ENCODE results near the gene KIRREL3.

Gene KIRREL3

DNA sequence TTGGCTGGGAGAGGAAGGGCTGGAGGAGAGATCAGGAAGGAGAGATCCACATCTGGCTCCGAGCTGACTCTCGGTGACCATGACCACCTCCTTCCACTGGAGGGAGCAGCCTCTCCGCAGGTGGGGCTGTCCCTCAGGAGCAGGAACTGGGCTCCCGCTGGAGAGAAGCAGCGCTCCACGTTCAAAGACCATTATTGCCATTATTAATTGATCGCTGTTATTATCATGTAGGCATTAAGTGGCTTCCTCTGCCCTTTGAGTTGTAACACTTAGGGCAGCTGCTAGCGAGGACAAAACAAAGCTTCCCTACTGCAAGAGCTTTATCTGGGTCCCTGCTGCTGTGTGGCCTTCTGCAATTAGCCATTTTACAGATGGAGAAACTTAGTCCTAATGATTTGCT lies 393.2 kb downstream of the KIRREL3 start:
- 6% methylated on average over 7 of the region's 8 CpGs for WGBS
- peaks cover 19% of the 10 kb centered on the region for H3K4me1 ChIP-seq (ENCODE audit: insufficient read depth, low read length)
- H3K27ac ChIP-seq (ENCODE audit: low read depth, low read length): no peak overlapping the region
- H3K36me3 ChIP-seq (ENCODE audit: insufficient read depth, low read length): no peaks in the 10 kb centered on the region
- no peaks in the 10 kb centered on the region for H3K9me3 ChIP-seq (ENCODE audit: insufficient read depth, low read depth, low read length)
- H3K4me3 ChIP-seq (ENCODE audit: low read length): peak overlapping the region; percentile 14; the same call in 1 of the 2 replicates
- H3K9ac ChIP-seq (ENCODE audit: low read depth, low read length): no peak overlapping the region
- no peaks in the 10 kb centered on the region for H3K27me3 ChIP-seq (ENCODE audit: insufficient read depth, low read length)

DNA sequence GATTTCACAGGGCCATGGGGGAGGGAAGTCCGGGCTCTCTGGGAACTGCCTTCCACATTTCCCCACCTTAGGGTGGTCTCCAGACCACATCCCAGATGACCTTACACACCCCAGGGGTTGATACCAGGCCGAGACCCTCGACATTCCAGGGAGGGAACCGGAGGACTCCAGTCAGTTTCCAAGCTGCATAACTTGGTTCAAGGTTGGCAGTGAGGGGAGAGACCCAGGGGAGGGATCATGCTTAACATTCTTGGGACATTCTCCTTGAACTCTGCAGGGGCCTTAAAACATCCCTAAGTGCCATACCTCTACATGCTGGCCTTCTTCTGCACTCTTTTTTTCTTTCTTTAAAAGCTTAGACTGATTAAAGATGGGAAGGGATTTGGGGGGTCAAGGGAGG lies 394.1 kb downstream of the KIRREL3 start:
- H3K9me3 ChIP-seq (ENCODE audit: insufficient read depth, low read depth, low read length): no peaks in the 10 kb centered on the region
- H3K27me3 ChIP-seq (ENCODE audit: insufficient read depth, low read length): no peaks in the 10 kb centered on the region
- no peak overlapping the region for H3K9ac ChIP-seq (ENCODE audit: low read depth, low read length)
- H3K4me3 ChIP-seq (ENCODE audit: low read length): no peak overlapping the region
- no peaks in the 10 kb centered on the region for H3K36me3 ChIP-seq (ENCODE audit: insufficient read depth, low read length)
- H3K4me1 ChIP-seq (ENCODE audit: insufficient read depth, low read length): peaks cover 27% of the 10 kb centered on the region
- 80% methylated on average over 4 of the region's 4 CpGs for WGBS
- no peak overlapping the region for H3K27ac ChIP-seq (ENCODE audit: low read depth, low read length)

DNA sequence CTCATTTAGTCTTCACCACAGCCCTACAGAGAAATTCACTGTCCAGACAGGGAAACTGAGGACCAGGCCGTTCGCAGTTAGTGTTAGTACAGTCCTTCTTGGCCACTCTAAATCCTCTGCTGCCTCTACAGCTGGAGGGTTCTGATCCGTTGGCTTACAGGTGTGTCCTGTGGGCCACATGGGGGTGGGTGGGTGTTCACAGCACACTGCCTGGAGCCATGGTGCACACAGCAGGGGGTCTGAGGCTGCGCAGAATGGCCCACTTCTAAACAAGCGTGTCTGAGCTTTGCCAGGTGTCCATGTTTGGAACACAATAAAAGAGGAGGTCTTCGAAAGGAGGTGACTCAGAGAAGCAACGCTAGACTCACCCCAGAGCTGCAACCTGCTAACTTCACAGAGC lies 396.1 kb downstream of the KIRREL3 start:
- no peaks in the 10 kb centered on the region for H3K9me3 ChIP-seq (ENCODE audit: insufficient read depth, low read depth, low read length)
- no peak overlapping the region for H3K9ac ChIP-seq (ENCODE audit: low read depth, low read length)
- WGBS: 93% methylated on average over 7 of the region's 7 CpGs
- H3K36me3 ChIP-seq (ENCODE audit: insufficient read depth, low read length): no peaks in the 10 kb centered on the region
- H3K27ac ChIP-seq (ENCODE audit: low read depth, low read length): no peak overlapping the region
- no peaks in the 10 kb centered on the region for H3K27me3 ChIP-seq (ENCODE audit: insufficient read depth, low read length)
- no peak overlapping the region for H3K4me3 ChIP-seq (ENCODE audit: low read length)
- peaks cover 40% of the 10 kb centered on the region for H3K4me1 ChIP-seq (ENCODE audit: insufficient read depth, low read length)

DNA sequence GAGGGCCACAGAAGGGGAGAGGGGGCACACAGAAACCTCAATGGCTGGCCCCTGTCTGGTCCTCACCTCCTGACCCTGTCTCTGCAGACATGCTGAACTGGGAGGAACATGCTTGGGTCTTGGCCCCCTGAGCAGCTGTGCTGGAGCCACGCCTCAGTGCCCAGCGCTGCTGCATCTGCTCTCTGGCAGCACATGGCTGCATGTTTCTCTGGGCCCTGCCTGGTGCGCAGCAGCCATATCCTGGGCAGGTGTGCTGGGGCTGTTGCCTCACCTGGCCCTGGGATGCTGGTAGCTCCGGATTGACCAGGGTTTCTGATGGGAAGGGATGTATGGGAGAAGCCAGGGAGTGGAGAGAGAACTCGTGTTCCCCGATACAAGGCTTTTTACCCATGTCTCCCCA lies 397.1 kb downstream of the KIRREL3 start:
- Histone ChIP-seq H3K27ac (ENCODE audit: low read depth, low read length) (no peak overlapping the region), H3K9ac (ENCODE audit: low read depth, low read length) (no peak overlapping the region), H3K9me3 (ENCODE audit: insufficient read depth, low read depth, low read length) (no peaks in the 10 kb centered on the region), H3K36me3 (ENCODE audit: insufficient read depth, low read length) (no peaks in the 10 kb centered on the region), H3K4me1 (ENCODE audit: insufficient read depth, low read length) (peaks cover 33% of the 10 kb centered on the region), H3K4me3 (ENCODE audit: low read length) (no peak overlapping the region), H3K27me3 (ENCODE audit: insufficient read depth, low read length) (no peaks in the 10 kb centered on the region)
- WGBS: 79% methylated on average over 5 of the region's 6 CpGs

DNA sequence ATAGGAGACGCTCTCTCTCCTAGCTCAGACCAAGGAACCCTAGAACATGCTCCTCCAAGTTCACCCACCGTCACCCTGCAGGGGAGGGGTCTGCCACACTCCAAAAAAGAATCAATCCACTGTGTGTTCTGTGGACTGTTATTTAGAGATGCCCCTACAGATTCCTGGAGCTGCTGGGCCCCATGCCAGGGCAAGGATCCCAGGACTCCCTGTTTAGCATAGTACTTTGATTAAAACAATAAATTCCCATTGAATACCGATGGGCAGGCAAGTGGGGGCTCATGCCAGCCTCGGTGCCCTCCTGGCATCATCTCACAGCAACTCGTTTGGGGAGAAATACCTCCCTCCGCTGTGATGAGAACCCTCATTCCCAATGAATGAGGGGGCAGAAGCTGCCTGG lies 397.6 kb downstream of the KIRREL3 start:
- Histone ChIP-seq H3K36me3 (ENCODE audit: insufficient read depth, low read length) (no peaks in the 10 kb centered on the region), H3K4me1 (ENCODE audit: insufficient read depth, low read length) (peaks cover 29% of the 10 kb centered on the region), H3K4me3 (ENCODE audit: low read length) (no peak overlapping the region), H3K9me3 (ENCODE audit: insufficient read depth, low read depth, low read length) (no peaks in the 10 kb centered on the region), H3K9ac (ENCODE audit: low read depth, low read length) (no peak overlapping the region), H3K27me3 (ENCODE audit: insufficient read depth, low read length) (no peaks in the 10 kb centered on the region), H3K27ac (ENCODE audit: low read depth, low read length) (no peak overlapping the region)
- WGBS: 92% methylated on average over 6 of the region's 6 CpGs

DNA sequence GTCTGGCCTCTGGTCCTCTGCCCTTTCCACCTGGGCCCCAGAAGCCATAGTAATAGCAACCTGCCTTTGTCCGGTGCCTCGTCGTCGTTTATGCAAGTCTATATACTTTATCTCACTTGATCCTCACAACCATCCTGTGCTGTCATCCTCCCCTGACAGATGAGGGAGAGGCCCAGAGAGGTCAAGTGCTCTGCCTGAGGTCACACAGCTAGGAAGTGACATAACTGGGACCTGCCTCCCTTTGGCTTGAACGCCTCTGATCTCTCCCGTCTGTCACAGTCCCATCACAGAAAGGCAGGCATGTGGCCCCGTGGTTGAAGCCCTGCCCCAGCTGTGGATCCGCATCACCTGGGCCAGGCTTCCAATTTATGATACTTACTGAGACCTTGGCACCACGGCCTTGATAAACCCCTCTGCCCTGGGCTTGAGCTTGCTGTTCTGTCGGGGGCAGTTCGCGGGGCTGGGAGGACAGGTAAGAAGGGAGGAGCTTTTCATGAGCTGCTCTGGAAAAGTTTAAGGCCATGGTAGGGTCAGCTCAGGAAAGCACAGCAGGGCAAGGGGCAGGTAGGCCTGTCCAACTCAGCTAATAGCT lies 398.1 kb downstream of the KIRREL3 start:
- Histone ChIP-seq H3K27me3 (ENCODE audit: insufficient read depth, low read length) (no peaks in the 10 kb centered on the region), H3K4me1 (ENCODE audit: insufficient read depth, low read length) (peaks cover 26% of the 10 kb centered on the region), H3K27ac (ENCODE audit: low read depth, low read length) (peak overlapping the region; percentile 67; the same call in 1 of the 2 replicates), H3K36me3 (ENCODE audit: insufficient read depth, low read length) (no peaks in the 10 kb centered on the region), H3K9me3 (ENCODE audit: insufficient read depth, low read depth, low read length) (no peaks in the 10 kb centered on the region), H3K9ac (ENCODE audit: low read depth, low read length) (no peak overlapping the region), H3K4me3 (ENCODE audit: low read length) (no peak overlapping the region)
- 72% methylated on average over 12 of the region's 12 CpGs for WGBS

DNA sequence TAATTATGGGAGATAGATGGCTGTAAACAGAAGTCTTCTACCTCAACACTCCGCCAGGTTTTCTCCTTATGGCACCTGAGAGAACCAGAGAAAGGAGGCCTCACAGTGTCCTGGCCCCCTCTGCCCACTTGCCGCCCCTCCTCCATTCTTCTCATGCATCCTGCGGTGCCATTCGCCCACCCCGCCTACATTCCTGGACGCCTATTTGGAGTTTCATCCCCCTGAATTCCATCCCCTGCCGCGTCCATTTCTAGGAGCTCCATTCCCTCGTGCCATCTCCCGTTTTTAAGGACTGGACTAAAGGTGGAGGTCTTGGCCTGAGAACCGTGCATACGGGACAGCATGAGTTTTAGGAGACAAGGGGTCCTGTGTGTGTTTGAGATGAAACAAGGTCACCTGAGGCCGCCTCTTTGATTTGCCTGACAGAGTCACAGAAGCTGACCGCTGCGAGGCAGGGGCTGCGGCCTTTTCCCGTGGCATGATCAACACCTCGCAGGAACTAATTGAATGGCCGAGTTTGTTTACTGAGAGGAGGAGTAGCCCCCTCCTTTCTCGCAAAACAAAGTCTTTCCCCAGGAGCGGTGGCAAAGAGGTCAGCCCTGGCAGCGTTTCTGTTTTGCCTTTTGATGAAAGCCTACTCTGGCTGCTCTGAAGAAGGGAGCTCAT lies 398.9 kb downstream of the KIRREL3 start:
- Histone ChIP-seq H3K36me3 (ENCODE audit: insufficient read depth, low read length) (no peaks in the 10 kb centered on the region), H3K4me1 (ENCODE audit: insufficient read depth, low read length) (peaks cover 21% of the 10 kb centered on the region), H3K9me3 (ENCODE audit: insufficient read depth, low read depth, low read length) (no peaks in the 10 kb centered on the region), H3K27ac (ENCODE audit: low read depth, low read length) (peak overlapping the region; percentile 67; the same call in 1 of the 2 replicates), H3K27me3 (ENCODE audit: insufficient read depth, low read length) (no peaks in the 10 kb centered on the region), H3K9ac (ENCODE audit: low read depth, low read length) (no peak overlapping the region), H3K4me3 (ENCODE audit: low read length) (no peak overlapping the region)
- 21% methylated on average over 22 of the region's 22 CpGs for WGBS

DNA sequence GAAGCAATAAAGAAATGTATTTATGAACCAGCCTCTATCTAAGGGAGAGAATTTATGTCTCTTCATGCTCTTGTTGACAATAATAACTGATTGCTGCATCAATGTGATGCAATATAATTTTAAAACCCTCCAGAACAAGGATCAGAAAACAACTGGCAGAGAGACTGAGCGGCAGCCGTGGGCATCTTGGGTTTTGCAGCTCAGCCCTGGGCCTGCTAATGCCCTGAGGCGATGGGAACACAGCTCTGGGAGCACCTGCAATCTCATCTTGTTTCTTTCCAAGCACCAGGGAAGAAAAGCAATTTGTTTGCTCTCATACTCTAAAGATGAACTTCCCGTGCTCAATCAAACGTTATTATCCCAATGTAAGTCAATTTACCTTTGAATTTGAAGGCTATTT lies 399.4 kb downstream of the KIRREL3 start:
- Histone ChIP-seq H3K9ac (ENCODE audit: low read depth, low read length) (no peak overlapping the region), H3K27ac (ENCODE audit: low read depth, low read length) (no peak overlapping the region; the same call in 1 of the 2 replicates), H3K4me1 (ENCODE audit: insufficient read depth, low read length) (peaks cover 21% of the 10 kb centered on the region), H3K27me3 (ENCODE audit: insufficient read depth, low read length) (no peaks in the 10 kb centered on the region), H3K9me3 (ENCODE audit: insufficient read depth, low read depth, low read length) (no peaks in the 10 kb centered on the region), H3K36me3 (ENCODE audit: insufficient read depth, low read length) (no peaks in the 10 kb centered on the region), H3K4me3 (ENCODE audit: low read length) (no peak overlapping the region)
- WGBS: 68% methylated on average over 4 of the region's 5 CpGs

DNA sequence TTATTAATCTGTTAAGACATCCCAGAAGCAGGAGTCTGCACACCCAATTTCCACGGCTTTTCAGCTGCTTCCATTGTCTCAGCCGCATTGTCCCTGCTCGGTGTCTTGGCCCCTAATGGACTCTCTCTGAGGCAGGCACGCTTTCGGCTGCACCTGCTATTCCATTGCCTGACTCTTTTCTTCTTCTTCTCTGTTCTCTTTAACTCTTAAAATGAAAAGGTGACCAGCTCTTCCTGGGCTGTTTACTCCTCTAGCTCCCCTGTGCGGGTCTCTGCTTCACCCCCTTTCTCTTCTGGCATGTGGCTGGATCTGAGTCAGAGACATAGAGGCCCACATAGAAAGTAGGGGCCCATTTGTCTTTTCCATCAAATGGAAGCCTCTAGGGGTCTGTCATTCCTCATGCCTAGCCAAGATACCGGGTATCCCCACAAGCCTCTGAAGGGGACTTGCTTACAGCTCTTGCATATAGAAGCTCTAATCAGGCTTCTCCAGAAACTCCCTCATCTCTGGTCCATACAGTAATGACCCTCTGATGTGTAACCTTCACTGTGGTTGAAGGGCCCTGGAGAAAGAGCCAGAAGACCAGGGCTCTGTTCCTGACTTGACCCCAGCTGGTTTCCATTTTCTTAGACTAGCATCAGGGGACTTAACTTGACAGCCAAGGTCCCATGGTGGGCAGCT lies 401.2 kb downstream of the KIRREL3 start:
- Histone ChIP-seq H3K4me3 (ENCODE audit: low read length) (no peak overlapping the region), H3K36me3 (ENCODE audit: insufficient read depth, low read length) (no peaks in the 10 kb centered on the region), H3K4me1 (ENCODE audit: insufficient read depth, low read length) (peaks cover 21% of the 10 kb centered on the region), H3K27me3 (ENCODE audit: insufficient read depth, low read length) (no peaks in the 10 kb centered on the region), H3K9me3 (ENCODE audit: insufficient read depth, low read depth, low read length) (no peaks in the 10 kb centered on the region), H3K27ac (ENCODE audit: low read depth, low read length) (no peak overlapping the region), H3K9ac (ENCODE audit: low read depth, low read length) (no peak overlapping the region)
- WGBS: 92% methylated on average over 7 of the region's 7 CpGs

DNA sequence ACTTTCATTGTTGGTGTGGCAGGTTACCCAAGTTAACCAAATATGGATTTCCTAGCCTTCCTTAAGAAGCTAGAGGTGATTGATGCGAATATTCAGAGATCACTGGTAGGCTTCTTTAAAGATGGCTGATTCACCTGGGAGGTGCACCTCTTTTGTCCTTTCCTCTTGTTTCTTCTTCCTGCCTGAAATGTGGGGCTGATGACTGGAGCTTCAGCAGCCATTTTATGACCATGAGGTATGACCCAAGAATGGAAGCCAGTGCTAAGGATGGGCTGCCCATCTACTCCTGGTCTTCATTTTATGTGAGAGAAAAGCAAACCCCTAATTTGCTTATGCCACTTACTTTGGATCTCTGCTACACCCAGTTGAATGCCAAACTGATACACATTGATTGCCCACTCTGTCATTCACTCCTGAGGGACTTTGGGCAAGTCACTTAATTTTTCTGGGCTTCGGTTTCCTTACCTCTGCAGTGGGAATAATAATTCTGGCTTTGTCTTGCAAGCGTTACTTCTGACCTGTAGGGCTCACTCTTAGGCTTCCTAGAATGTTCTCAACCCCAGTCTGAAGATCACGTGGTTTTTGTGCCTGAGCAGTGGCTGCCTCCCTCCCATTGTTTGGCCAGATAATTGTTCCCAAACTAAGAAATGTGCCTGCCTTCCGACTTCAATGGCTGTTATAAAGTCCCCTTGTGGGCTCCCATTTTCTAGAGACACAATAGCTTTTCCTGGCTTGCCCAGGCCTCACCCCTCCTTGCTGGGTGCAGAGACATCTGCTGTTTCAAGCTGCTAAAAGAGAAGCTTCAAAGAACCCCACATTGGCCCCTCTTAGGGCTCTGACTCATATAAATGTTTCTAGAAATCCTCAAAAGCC lies 402.0 kb downstream of the KIRREL3 start:
- WGBS: 92% methylated on average over 5 of the region's 5 CpGs
- H3K27ac ChIP-seq (ENCODE audit: low read depth, low read length): no peak overlapping the region

DNA sequence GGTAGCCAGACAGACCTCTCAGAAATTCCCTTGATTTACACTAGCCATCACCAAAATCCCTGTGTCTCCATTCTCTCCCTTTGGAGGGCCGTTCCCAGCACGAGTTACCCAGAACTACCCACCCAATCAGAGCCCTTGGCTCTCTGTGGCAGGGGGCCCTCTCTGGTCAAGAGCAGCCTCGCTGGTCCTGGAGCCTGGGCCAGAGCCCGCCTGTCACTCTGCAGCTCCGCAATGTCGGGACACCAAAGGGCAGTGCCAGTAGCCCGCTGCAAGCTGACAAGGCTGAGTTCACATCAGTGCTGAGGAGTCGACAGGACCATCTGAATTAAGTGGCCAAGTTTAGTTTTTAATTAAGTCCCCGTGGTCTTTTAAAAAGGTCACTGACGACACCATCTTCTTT lies 403.5 kb downstream of the KIRREL3 start:
- no peaks in the 10 kb centered on the region for H3K9me3 ChIP-seq (ENCODE audit: insufficient read depth, low read depth, low read length)
- no peaks in the 10 kb centered on the region for H3K27me3 ChIP-seq (ENCODE audit: insufficient read depth, low read length)
- H3K9ac ChIP-seq (ENCODE audit: low read depth, low read length): no peak overlapping the region
- H3K36me3 ChIP-seq (ENCODE audit: insufficient read depth, low read length): no peaks in the 10 kb centered on the region
- H3K27ac ChIP-seq (ENCODE audit: low read depth, low read length): no peak overlapping the region
- no peak overlapping the region for H3K4me3 ChIP-seq (ENCODE audit: low read length)
- WGBS: 79% methylated on average over 10 of the region's 10 CpGs
- H3K4me1 ChIP-seq (ENCODE audit: insufficient read depth, low read length): peaks cover 29% of the 10 kb centered on the region

More for the DNA sequence above, 402.0 kb downstream of the KIRREL3 start:
- Histone ChIP-seq H3K27me3 (ENCODE audit: insufficient read depth, low read length) (no peaks in the 10 kb centered on the region), H3K9me3 (ENCODE audit: insufficient read depth, low read depth, low read length) (no peaks in the 10 kb centered on the region), H3K4me3 (ENCODE audit: low read length) (no peak overlapping the region), H3K9ac (ENCODE audit: low read depth, low read length) (no peak overlapping the region), H3K36me3 (ENCODE audit: insufficient read depth, low read length) (no peaks in the 10 kb centered on the region), H3K4me1 (ENCODE audit: insufficient read depth, low read length) (peaks cover 21% of the 10 kb centered on the region)
